IPS-11a (cell line): ENCODE data around the gene PEBP1.
"Not testable (repeated sequence)": the region's sequence is repeated elsewhere in the genome, so short reads cannot be mapped to it uniquely, and the experiment has no call there.

ENCODE experiments used
- H3K4me3 ChIP-seq: one replicate; pipeline ENCODE4 v1.5.1; 2013; ENCODE audit warnings: low read depth, low read length, control low read depth

Gene PEBP1

GRCh38 chr12:118129436-118129835 is 6.5 kb upstream of the PEBP1 start:
- not testable (repeated sequence) for H3K4me3 ChIP-seq

GRCh38 chr12:118136559-118137003 is 657 bp downstream of the PEBP1 start:
- peak overlapping the region; percentile 89 for H3K4me3 ChIP-seq

GRCh38 chr12:118137148-118137678 is 1.3 kb downstream of the PEBP1 start:
- peak overlapping the region; percentile 89 for H3K4me3 ChIP-seq

GRCh38 chr12:118140825-118141224 is 4.9 kb downstream of the PEBP1 start:
- no peak overlapping the region for H3K4me3 ChIP-seq

- H3K4me3 ChIP-seq = no peak overlapping the region
Measured at GRCh38 chr12:118144499-118144898, 8.6 kb downstream of the PEBP1 start.

GRCh38 chr12:118145113-118145797 is 9.3 kb downstream of the PEBP1 start:
- no peak overlapping the region for H3K4me3 ChIP-seq

GRCh38 chr12:118145798-118146156 is 9.9 kb downstream of the PEBP1 start:
- no peak overlapping the region for H3K4me3 ChIP-seq

- no peak overlapping the region for H3K4me3 ChIP-seq
Measured at GRCh38 chr12:118148287-118148686, 12.4 kb downstream of the PEBP1 start.

GRCh38 chr12:118150625-118151024 is 14.7 kb downstream of the PEBP1 start:
- H3K4me3 ChIP-seq = no peak overlapping the region

- no peak overlapping the region for H3K4me3 ChIP-seq
Measured at GRCh38 chr12:118151755-118152154, 15.8 kb downstream of the PEBP1 start.

- H3K4me3 ChIP-seq = no peak overlapping the region
Measured at GRCh38 chr12:118160536-118160935, 24.6 kb downstream of the PEBP1 start.

GRCh38 chr12:118164798-118165486 is 29.0 kb downstream of the PEBP1 start:
- no peak overlapping the region for H3K4me3 ChIP-seq

- no peak overlapping the region for H3K4me3 ChIP-seq
Measured at GRCh38 chr12:118166946-118167345, 31.0 kb downstream of the PEBP1 start.

- H3K4me3 ChIP-seq = no peak overlapping the region
Measured at GRCh38 chr12:118175823-118176447, 40.0 kb downstream of the PEBP1 start.

- H3K4me3 ChIP-seq = no peak overlapping the region
Measured at GRCh38 chr12:118183155-118183554, 47.2 kb downstream of the PEBP1 start.

- no peak overlapping the region for H3K4me3 ChIP-seq
Measured at GRCh38 chr12:118183711-118184110, 47.8 kb downstream of the PEBP1 start.

- no peak overlapping the region for H3K4me3 ChIP-seq
Measured at GRCh38 chr12:118185602-118186397, 49.9 kb downstream of the PEBP1 start.

GRCh38 chr12:118187751-118188435 is 52.0 kb downstream of the PEBP1 start:
- no peak overlapping the region for H3K4me3 ChIP-seq

GRCh38 chr12:118188690-118189371 is 52.9 kb downstream of the PEBP1 start:
- no peak overlapping the region for H3K4me3 ChIP-seq

- H3K4me3 ChIP-seq = no peak overlapping the region
Measured at GRCh38 chr12:118189741-118190191, 53.8 kb downstream of the PEBP1 start.
